CD4-positive, alpha-beta T cell (primary cell): ENCODE measurements around the gene DNAAF5. TPM values are rescaled to one million over a fixed set of nuclear protein-coding genes. Genes with fewer than 3 reads are reported as not detected.

Source experiments
- ATAC-seq: fragments of 200-7000 bp; cut with Tn5 transposase; one replicate; pipeline ENCODE4 v1.10.0; 2022; ENCODE audit warnings: mild to moderate bottlenecking; ENCODE audit not compliant: poor library complexity
- CTCF ChIA-PET: fragments of 350-600 bp; sonication (Branson Sonifier 250); formaldehyde crosslinking; loops from one replicate; lab custom pipeline; 2021; ENCODE audit warnings: antibody characterized with exemption, inconsistent platforms; lab: Charles Lee
- POLR2A ChIA-PET: fragments of 350-600 bp; sonication (Branson Sonifier 250); formaldehyde crosslinking; loops from one replicate; lab custom pipeline; 2021; ENCODE audit warnings: antibody characterized with exemption, inconsistent platforms; lab: Charles Lee
- DNase-seq, 14 experiments: peaks; one replicate each; pipeline ENCODE4 v3.0.0-alpha.2; 2013 to 2020; ENCODE audit warnings: mixed read lengths in 2 of 14
- H3K27ac ChIP-seq, 2 donors: one replicate each; pipeline versions ENCODE4 v1.5.1 to v1.7.0; 2013; ENCODE audit warnings: low read length in 2 of 2, low read depth in 1 of 2, mild to moderate bottlenecking in 1 of 2
- H3K27me3 ChIP-seq, 2 experiments: 1 replicate in 1 of 2; 2 replicates in 1 of 2; pipeline versions ENCODE4 v1.6.1 to v1.7.0; 2013; ENCODE audit warnings: low read length in 2 of 2, control low read depth in 1 of 2, mild to moderate bottlenecking in 1 of 2, moderate library complexity in 1 of 2; ENCODE audit not compliant: insufficient read depth in 2 of 2, control insufficient read depth in 1 of 2
- H3K36me3 ChIP-seq: one replicate; pipeline ENCODE4 v1.6.1; 2013; ENCODE audit warnings: low read length, control low read depth; ENCODE audit not compliant: insufficient read depth
- H3K4me1 ChIP-seq: one replicate; pipeline ENCODE4 v1.6.1; 2013; ENCODE audit warnings: low read length, control low read depth; ENCODE audit not compliant: insufficient read depth
- H3K4me3 ChIP-seq: one replicate; pipeline ENCODE4 v1.5.1; 2013; ENCODE audit warnings: mild to moderate bottlenecking, low read length, moderate library complexity
- H3K9me3 ChIP-seq, 2 experiments: 1 replicate in 1 of 2; 2 replicates in 1 of 2; pipeline versions ENCODE4 v1.6.1 to v1.7.0; 2013; ENCODE audit warnings: low read length in 2 of 2, mild to moderate bottlenecking in 2 of 2, control low read depth in 1 of 2, moderate library complexity in 1 of 2; ENCODE audit not compliant: control insufficient read depth in 1 of 2, insufficient read depth in 1 of 2
- H3K27ac Mint-ChIP-seq: one replicate; pipeline ENCODE4 v1.8.0; 2020; ENCODE audit warnings: mixed read lengths
- H3K27me3 Mint-ChIP-seq: one replicate; pipeline ENCODE4 v1.8.0; 2021; ENCODE audit warnings: mixed read lengths
- H3K36me3 Mint-ChIP-seq: one replicate; pipeline ENCODE4 v1.8.0; 2021; ENCODE audit warnings: low read depth, mixed read lengths
- H3K4me1 Mint-ChIP-seq: one replicate; pipeline ENCODE4 v1.8.0; 2021; ENCODE audit warnings: low read depth, mixed read lengths
- H3K4me3 Mint-ChIP-seq: one replicate; pipeline ENCODE4 v1.8.0; 2020; ENCODE audit warnings: mild to moderate bottlenecking, mixed read lengths
- H3K9me3 Mint-ChIP-seq: one replicate; pipeline ENCODE4 v1.8.0; 2020; ENCODE audit warnings: mixed read lengths
- CTCF ChIP-seq: fragments of 200-600 bp; IDR thresholded peaks from one replicate; pipeline ENCODE4 v1.8.0; 2022; ENCODE audit warnings: antibody characterized with exemption, mild to moderate bottlenecking
- intact Hi-C, 2 experiments: fragments of 100-400 bp; cut with DNase I in 1 of 2; cut with micrococcal nuclease in 1 of 2; formaldehyde crosslinking; loops; one replicate each; pipeline versions ENCODE4 v1.15.1 to v1.9.0; 2023 to 2025; cut with DNase I, micrococcal nuclease
- total RNA-seq, 174 experiments: library from RNA in 2 of 174; stranded (reverse) in 2 of 174; gene quantifications; one replicate each; pipeline ENCODE4 v1.2.3 and lab custom pipeline; 2021 to 2026

Gene DNAAF5
- total RNA-seq, 2 experiments from 2014 or later: 4.8 to 6.1 TPM

DNA sequence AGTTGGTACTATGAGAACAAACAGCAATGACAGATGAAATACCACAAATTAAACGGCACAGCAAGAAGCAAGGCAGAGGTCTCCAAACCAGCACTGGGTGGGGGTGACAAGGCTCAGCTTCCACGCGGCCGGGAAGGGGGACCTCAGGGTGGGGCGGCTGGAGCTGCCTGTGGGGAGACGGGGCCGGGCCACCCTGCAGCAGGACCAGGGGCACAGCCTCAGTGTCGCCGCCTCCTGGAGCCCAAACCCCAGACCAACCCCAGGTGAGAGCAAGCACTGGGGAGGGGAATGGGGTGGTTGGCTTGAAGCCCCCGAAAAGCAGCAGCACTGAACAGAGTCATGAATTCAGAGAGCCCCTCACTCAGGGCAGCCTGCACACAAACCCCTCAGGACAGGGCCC lies 49.9 kb downstream of the DNAAF5 start:
- Mint-ChIP-seq H3K36me3 (peaks cover 40% of the 10 kb centered on the region), H3K9me3 (no peaks in the 10 kb centered on the region), H3K4me3 (no peak overlapping the region), H3K27ac (no peak overlapping the region), H3K27me3 (no peaks in the 10 kb centered on the region), H3K4me1 (no peaks in the 10 kb centered on the region)
- intact Hi-C loops: no loop called here
- H3K36me3 ChIP-seq: peaks cover 27% of the 10 kb centered on the region
- POLR2A ChIA-PET: no interaction called here
- H3K4me3 ChIP-seq: no peak overlapping the region
- H3K9me3 ChIP-seq: no peaks in the 10 kb centered on the region
- no peaks in the 10 kb centered on the region for H3K4me1 ChIP-seq
- CTCF ChIA-PET: no interaction called here
- DNase-seq (no peak), ATAC-seq (no peak)
- H3K27me3 ChIP-seq: no peaks in the 10 kb centered on the region
- TF ChIP-seq CTCF: no peak
- no peak overlapping the region for H3K27ac ChIP-seq

DNA sequence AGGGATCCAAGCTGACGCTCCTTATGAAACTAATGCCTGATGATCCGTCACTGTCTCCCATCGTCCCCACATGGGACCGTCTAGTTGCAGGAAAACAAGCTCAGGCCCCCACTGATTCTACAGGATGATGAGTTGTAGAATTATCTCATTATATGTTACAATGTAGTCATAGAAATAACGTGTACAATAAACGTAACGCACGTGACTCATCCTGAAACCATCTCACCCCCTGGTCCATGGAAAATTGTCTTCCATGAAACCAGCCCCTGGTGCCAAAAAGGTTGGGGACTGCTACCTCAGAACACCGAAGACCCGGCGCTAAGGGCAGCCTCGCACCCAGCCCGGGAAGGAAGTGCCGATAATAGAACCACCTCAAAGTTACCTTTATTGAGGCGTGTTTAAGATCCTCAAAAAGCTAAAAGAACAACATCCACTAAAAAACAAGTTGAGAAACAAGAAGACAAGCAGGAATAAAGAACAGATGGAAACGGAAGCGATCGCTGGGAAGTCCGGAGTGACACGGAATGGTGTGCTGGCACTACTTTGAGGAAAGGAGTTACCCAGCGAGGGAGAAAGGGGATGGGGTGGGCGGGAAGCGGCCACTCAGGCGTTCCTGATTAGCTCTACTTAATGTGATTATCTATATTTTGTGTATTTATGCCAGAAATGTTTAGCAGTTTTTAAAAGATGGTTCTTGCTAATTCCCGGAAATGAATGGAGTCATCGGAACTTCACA lies 50.7 kb downstream of the DNAAF5 start:
- no peak overlapping the region for H3K27ac Mint-ChIP-seq
- peaks cover 37% of the 10 kb centered on the region for H3K36me3 Mint-ChIP-seq
- POLR2A ChIA-PET: no interaction called here
- no peak overlapping the region for H3K4me3 ChIP-seq
- DNase-seq: no peak
- peaks cover 31% of the 10 kb centered on the region for H3K36me3 ChIP-seq
- no peaks in the 10 kb centered on the region for H3K4me1 Mint-ChIP-seq
- H3K9me3 Mint-ChIP-seq: no peaks in the 10 kb centered on the region
- no peaks in the 10 kb centered on the region for H3K27me3 Mint-ChIP-seq
- no peaks in the 10 kb centered on the region for H3K27me3 ChIP-seq
- no peak overlapping the region for H3K27ac ChIP-seq
- peaks cover 0 to 3% of the 10 kb centered on the region in 2 experiments for H3K9me3 ChIP-seq
- TF ChIP-seq CTCF: no peak
- no peaks in the 10 kb centered on the region for H3K4me1 ChIP-seq
- H3K4me3 Mint-ChIP-seq: no peak overlapping the region
- intact Hi-C loops: no loop called here
- CTCF ChIA-PET: no interaction called here
- no peak for ATAC-seq

DNA sequence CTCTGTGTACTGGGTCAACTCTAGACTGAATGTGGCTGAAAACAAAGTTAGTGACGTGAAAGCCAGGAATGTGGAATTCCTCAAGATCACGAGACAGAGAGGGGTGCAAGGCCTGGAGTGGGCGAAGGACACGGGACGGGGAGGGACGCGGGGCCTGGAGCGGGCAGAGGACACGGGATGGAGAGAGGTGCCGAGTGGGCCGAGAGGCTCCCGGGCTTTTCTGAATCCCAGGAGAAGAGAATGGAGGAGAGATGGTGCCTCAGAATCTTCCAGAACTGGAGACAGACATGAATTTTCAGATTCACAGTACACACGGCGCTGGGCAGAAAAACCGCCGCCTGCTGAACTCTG lies 51.2 kb downstream of the DNAAF5 start:
- DNase-seq (no peak), ATAC-seq (no peak)
- Mint-ChIP-seq H3K4me3 (no peak overlapping the region), H3K9me3 (no peaks in the 10 kb centered on the region), H3K27me3 (no peaks in the 10 kb centered on the region), H3K36me3 (peaks cover 38% of the 10 kb centered on the region), H3K27ac (no peak overlapping the region), H3K4me1 (no peaks in the 10 kb centered on the region)
- no peak overlapping the region for H3K4me3 ChIP-seq
- no peaks in the 10 kb centered on the region for H3K4me1 ChIP-seq
- H3K36me3 ChIP-seq: peaks cover 32% of the 10 kb centered on the region
- H3K27me3 ChIP-seq: no peaks in the 10 kb centered on the region
- CTCF ChIA-PET: no interaction called here
- H3K9me3 ChIP-seq: peaks cover 0 to 5% of the 10 kb centered on the region in 2 experiments
- no peak overlapping the region for H3K27ac ChIP-seq
- TF ChIP-seq CTCF: no peak
- intact Hi-C loops: no loop called here
- POLR2A ChIA-PET: no interaction called here
